LNCAP (cell line): ENCODE data around the gene DYNC1I1.

Source experiments
- CTCF ChIP-seq: fragments of 450-650 bp; IDR thresholded peaks from 2 replicates; pipeline ENCODE4 v1.5.1; 2017; ENCODE audit warnings: mild to moderate bottlenecking

The DYNC1I1 gene

GRCh38 chr7:95976369-95977060 is 204.2 kb downstream of the DYNC1I1 start:
- no peak for TF ChIP-seq CTCF

GRCh38 chr7:95977994-95978393 is 205.6 kb downstream of the DYNC1I1 start:
- TF ChIP-seq CTCF = no peak

- TF ChIP-seq CTCF = no peak
Measured at GRCh38 chr7:95980167-95980566, 207.8 kb downstream of the DYNC1I1 start.

- TF ChIP-seq CTCF = no peak
Measured at GRCh38 chr7:95980706-95981105, 208.4 kb downstream of the DYNC1I1 start.

GRCh38 chr7:95986178-95986764 is 213.9 kb downstream of the DYNC1I1 start:
- no peak for TF ChIP-seq CTCF

GRCh38 chr7:95989301-95989700 is 216.9 kb downstream of the DYNC1I1 start:
- no peak for TF ChIP-seq CTCF

- TF ChIP-seq CTCF = peak; percentile 13; the same call in 1 of the 2 replicates
Measured at GRCh38 chr7:95993380-95993779, 221.0 kb downstream of the DYNC1I1 start.
